ENCODE results near the gene DDX27. TPM values are rescaled to one million over a fixed set of nuclear protein-coding genes. Genes with fewer than 3 reads are reported as not detected.

The DDX27 gene
- total RNA-seq, 1 donor from 2014 or later = 30.5 TPM

DNA sequence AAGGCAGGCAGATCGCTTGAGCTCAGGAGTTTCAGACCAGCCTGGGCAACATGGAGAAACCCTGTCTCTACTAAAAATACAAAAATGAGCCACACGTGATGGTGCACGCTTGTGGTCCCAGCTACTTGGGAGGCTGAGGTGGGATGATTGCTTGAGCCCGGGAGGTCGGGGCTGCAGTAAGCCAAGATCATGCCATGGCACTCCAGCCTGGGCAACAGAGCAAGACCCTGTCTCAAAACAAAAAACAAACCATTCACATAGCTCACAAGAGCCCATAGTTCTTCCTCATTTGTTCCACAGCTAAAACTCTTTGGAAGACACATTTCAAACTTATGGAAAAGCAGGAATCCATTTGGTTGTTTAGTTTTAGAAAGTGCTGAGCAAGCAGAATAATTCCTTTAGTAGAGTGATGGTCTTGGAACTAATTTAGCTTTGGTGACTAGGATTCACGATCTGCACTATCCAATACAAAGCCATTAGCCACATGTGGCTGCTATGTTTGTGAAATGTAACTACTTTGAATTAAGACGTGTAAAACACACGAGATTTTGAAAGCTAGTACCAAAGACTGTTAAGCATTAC, 54.6 kb downstream of the DDX27 start:
- H3K9me3 Mint-ChIP-seq (ENCODE audit: unreplicated experiment) = peaks cover 4% of the 10 kb centered on the region
- H3K27ac Mint-ChIP-seq (ENCODE audit: unreplicated experiment) = no peak overlapping the region
- H3K36me3 Mint-ChIP-seq (ENCODE audit: unreplicated experiment) = peaks cover 51% of the 10 kb centered on the region
- H3K4me3 Mint-ChIP-seq (ENCODE audit: unreplicated experiment) = no peak overlapping the region
- TF ChIP-seq CTCF (IDR thresholded peaks at IDR 0.05) = no peak
- peaks cover 38% of the 10 kb centered on the region for H3K4me1 Mint-ChIP-seq (ENCODE audit: unreplicated experiment)
- no peak for DNase-seq (ENCODE audit: extremely low spot score, unreplicated experiment)
- H3K27me3 Mint-ChIP-seq (ENCODE audit: unreplicated experiment) = no peaks in the 10 kb centered on the region

- no peak for TF ChIP-seq CTCF (IDR thresholded peaks at IDR 0.05)
- H3K4me3 Mint-ChIP-seq (ENCODE audit: unreplicated experiment) = no peak overlapping the region
- no peaks in the 10 kb centered on the region for H3K27me3 Mint-ChIP-seq (ENCODE audit: unreplicated experiment)
- H3K36me3 Mint-ChIP-seq (ENCODE audit: unreplicated experiment) = peaks cover 53% of the 10 kb centered on the region
- H3K27ac Mint-ChIP-seq (ENCODE audit: unreplicated experiment) = no peak overlapping the region
- no peaks in the 10 kb centered on the region for H3K9me3 Mint-ChIP-seq (ENCODE audit: unreplicated experiment)
- peaks cover 38% of the 10 kb centered on the region for H3K4me1 Mint-ChIP-seq (ENCODE audit: unreplicated experiment)
- no peak for DNase-seq (ENCODE audit: extremely low spot score, unreplicated experiment)
Observed at GRCh38 chr20:49275216-49275615, 56.0 kb downstream of the DDX27 start.

DNA sequence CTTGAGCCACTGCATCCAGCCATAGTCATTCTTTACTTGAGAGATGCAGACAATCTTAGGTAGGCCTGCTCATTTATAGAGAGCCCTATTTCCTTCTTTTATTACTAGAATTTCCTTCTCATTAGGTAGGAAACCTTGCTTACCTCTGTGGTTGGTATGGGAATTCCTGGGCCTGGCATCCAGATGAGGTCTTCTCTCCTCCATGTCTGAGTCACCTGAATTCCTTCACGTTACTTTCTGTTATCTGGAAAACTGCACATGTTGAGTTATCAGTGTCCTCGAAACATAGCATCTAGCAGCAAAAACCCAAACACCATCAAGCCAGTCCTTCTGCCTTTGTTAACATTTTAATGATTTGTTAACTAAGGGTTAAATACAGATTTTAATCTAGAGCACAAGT, 56.4 kb downstream of the DDX27 start:
- peaks cover 53% of the 10 kb centered on the region for H3K36me3 Mint-ChIP-seq (ENCODE audit: unreplicated experiment)
- no peak for DNase-seq (ENCODE audit: extremely low spot score, unreplicated experiment)
- TF ChIP-seq CTCF (IDR thresholded peaks at IDR 0.05) = no peak
- no peaks in the 10 kb centered on the region for H3K9me3 Mint-ChIP-seq (ENCODE audit: unreplicated experiment)
- peak overlapping the region; percentile 14 for H3K4me3 Mint-ChIP-seq (ENCODE audit: unreplicated experiment)
- no peaks in the 10 kb centered on the region for H3K27me3 Mint-ChIP-seq (ENCODE audit: unreplicated experiment)
- peaks cover 38% of the 10 kb centered on the region for H3K4me1 Mint-ChIP-seq (ENCODE audit: unreplicated experiment)
- H3K27ac Mint-ChIP-seq (ENCODE audit: unreplicated experiment) = peak overlapping the region; percentile 97

DNA sequence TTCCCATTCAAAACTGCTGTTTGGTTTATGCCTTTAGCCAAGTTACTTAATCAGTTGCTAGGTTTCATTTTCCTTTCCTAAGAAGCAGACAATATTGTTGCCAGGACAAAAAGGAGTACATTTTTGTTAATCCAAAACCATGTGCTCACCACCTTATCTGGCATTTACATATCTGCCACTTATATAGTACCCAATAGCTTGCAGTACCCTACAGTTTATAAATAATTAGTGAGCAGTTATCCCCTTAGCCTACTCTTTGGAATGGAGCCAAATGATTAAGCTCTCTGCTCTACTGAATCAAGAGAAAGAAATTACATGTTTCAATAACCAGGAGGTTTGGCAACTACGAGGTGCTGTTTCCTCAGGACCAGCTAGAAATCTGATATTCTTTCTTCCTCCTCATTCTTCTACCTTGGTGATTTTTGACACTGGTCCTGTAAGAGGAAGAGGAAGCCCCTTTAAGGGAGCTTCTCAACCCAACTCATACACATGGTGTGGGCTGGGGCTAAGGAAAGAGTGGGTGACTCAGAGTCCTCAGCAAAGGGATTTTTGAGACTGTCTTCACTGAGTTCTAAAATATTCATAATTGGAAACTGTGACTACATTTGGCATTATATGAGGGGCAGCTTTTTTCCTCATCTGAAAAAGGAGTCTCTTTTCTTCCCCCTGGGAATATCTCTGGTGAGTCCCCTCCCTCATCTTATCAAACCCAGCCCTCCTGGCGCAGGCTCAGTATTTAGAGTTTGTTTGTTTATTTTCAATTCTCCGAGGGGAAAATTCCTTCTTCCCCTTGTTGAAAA, 57.1 kb downstream of the DDX27 start:
- no peaks in the 10 kb centered on the region for H3K27me3 Mint-ChIP-seq (ENCODE audit: unreplicated experiment)
- H3K4me1 Mint-ChIP-seq (ENCODE audit: unreplicated experiment) = peaks cover 44% of the 10 kb centered on the region
- peak overlapping the region; percentile 86 for H3K4me3 Mint-ChIP-seq (ENCODE audit: unreplicated experiment)
- H3K36me3 Mint-ChIP-seq (ENCODE audit: unreplicated experiment) = peaks cover 54% of the 10 kb centered on the region
- DNase-seq (ENCODE audit: extremely low spot score, unreplicated experiment) = no peak
- TF ChIP-seq CTCF (IDR thresholded peaks at IDR 0.05) = no peak
- no peaks in the 10 kb centered on the region for H3K9me3 Mint-ChIP-seq (ENCODE audit: unreplicated experiment)
- peak overlapping the region; percentile 97 for H3K27ac Mint-ChIP-seq (ENCODE audit: unreplicated experiment)

DNA sequence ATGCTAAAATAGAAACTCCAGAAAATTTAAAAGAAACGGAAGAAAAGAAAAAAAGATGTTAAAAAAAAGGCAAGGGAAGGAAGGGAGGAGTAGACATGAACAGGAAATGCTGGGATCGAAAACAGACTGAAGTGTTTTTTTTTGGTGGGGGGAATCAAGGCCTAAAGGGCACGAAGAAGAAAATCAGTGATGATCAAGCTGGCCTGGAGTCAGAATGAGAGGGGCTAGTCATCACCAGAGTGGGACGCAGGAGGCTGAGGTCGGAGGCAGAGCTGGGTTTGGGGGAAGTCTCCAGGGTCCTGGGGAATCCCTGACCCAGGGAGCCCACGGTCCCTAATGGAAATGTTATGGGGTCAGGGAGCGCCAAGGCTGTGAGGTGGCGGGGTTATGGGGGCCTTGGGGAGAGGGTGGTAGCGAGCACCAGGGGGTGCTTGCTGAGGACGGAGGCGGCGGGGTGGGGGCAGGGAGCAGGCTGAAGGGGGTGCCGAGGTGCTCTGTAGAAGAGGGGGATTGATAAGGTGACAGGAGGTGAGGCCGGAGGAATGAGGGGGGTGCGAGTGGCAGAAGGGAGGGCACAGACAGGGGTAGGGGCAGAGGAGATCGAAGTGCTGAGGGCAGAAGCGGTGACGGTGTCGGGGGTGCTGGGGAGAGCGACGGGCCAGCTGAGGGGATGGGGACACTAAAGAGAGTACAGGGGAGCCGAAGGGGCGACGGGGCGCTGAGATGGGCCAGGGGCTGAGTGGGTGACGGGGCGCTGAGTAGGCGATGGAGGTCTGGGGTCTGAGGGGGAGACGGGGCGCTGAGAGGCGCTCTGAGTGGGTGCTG, 58.0 kb downstream of the DDX27 start:
- Mint-ChIP-seq H3K27ac (ENCODE audit: unreplicated experiment) (peak overlapping the region; percentile 97), H3K4me1 (ENCODE audit: unreplicated experiment) (peaks cover 52% of the 10 kb centered on the region), H3K4me3 (ENCODE audit: unreplicated experiment) (peak overlapping the region; percentile 86), H3K27me3 (ENCODE audit: unreplicated experiment) (no peaks in the 10 kb centered on the region), H3K36me3 (ENCODE audit: unreplicated experiment) (peaks cover 57% of the 10 kb centered on the region), H3K9me3 (ENCODE audit: unreplicated experiment) (no peaks in the 10 kb centered on the region)
- no peak for DNase-seq (ENCODE audit: extremely low spot score, unreplicated experiment)
- no peak for TF ChIP-seq CTCF (IDR thresholded peaks at IDR 0.05)

All from osteocyte (in vitro differentiated cells).